Sigmoid colon (tissue), 7 donors: ENCODE results near the gene CALML6. TPM values are rescaled to one million over a fixed set of nuclear protein-coding genes. Genes with fewer than 3 reads are reported as not detected.

Experiments used
- DNase-seq: peaks from one replicate; pipeline ENCODE4 v3.0.0-alpha.2; 2019
- H3K27ac ChIP-seq, 4 donors: fragments of 200-600 bp; sonication (generic); one replicate each; pipeline ENCODE4 v1.5.1; 2016 to 2019; ENCODE audit warnings: mild to moderate bottlenecking in 1 of 4
- H3K27me3 ChIP-seq, 3 donors: fragments of 200-600 bp; sonication (generic); one replicate each; pipeline ENCODE4 v1.5.1; 2019; ENCODE audit warnings: mild to moderate bottlenecking in 1 of 3
- H3K36me3 ChIP-seq, 4 donors: fragments of 200-600 bp; sonication (generic); one replicate each; pipeline ENCODE4 v1.5.1; 2016 to 2019
- H3K4me1 ChIP-seq, 4 donors: fragments of 200-600 bp; sonication (generic); one replicate each; pipeline ENCODE4 v1.5.1; 2017 to 2019
- H3K4me3 ChIP-seq, 4 donors: fragments of 200-600 bp; sonication (generic); one replicate each; pipeline ENCODE4 v1.5.1; 2017 to 2019; ENCODE audit warnings: mild to moderate bottlenecking in 2 of 4, moderate library complexity in 1 of 4
- H3K9me3 ChIP-seq, 4 donors: fragments of 200-600 bp in 3 of 4; sonication (generic) in 3 of 4; one replicate each; pipeline versions ENCODE4 v1.5.1 to v1.6.1; 2013 to 2019
- CTCF ChIP-seq, 4 experiments: fragments of 450-650 bp in 3 of 4; fragments of 200-600 bp in 1 of 4; IDR thresholded peaks; one replicate each; pipeline ENCODE4 v1.5.1; 2016 to 2019; ENCODE audit warnings: antibody characterized with exemption in 4 of 4, mild to moderate bottlenecking in 3 of 4, moderate library complexity in 2 of 4
- EP300 ChIP-seq, 4 donors: sonication (generic); formaldehyde crosslinking; IDR thresholded peaks; one replicate each; pipeline ENCODE4 v1.6.1; 2017; ENCODE audit warnings: antibody characterized with exemption in 4 of 4
- POLR2A ChIP-seq, 2 donors: fragments of 450-650 bp; IDR thresholded peaks; one replicate each; pipeline ENCODE4 v1.6.1; 2016; ENCODE audit warnings: antibody characterized with exemption in 2 of 2, mild to moderate bottlenecking in 2 of 2, moderate library complexity in 2 of 2
- POLR2AphosphoS5 ChIP-seq, 4 donors: sonication (generic); formaldehyde crosslinking; IDR thresholded peaks; one replicate each; pipeline ENCODE4 v1.6.1; 2017; ENCODE audit warnings: antibody characterized with exemption in 4 of 4
- WGBS, 2 donors: extraction: QIAGEN DNeasy Blood & Tissue Kit; methylation state at CpG; one replicate each; pipeline ENCODE4 v1.1.7; 2013; 5-methylcytosine and 5-hydroxymethylcytosine counted together
- intact Hi-C: fragments of 100-400 bp; cut with DNase I; formaldehyde crosslinking; loops from one replicate; pipeline ENCODE4 v1.15.1; 2023
- polyA plus RNA-seq, 3 donors: library from polyadenylated mRNA; stranded (reverse); fragments of 200-250 nt; gene quantifications; one replicate each; pipeline ENCODE4 v1.2.3, GENCODE V29; 2013
- total RNA-seq, 4 donors: library from RNA; depleted of rRNA; stranded (reverse); fragments of >200 nt; gene quantifications; one replicate each; pipeline ENCODE4 v1.1.0, GENCODE V29; 2016
- donor health status: healthy with polysubstance abuse.
- donor health status: Bipolar disorder and iron deficiency.
- donor health status: healthy.

The CALML6 gene
- total and polyA plus RNA-seq, 7 donors, result 0.36 TPM; not detected in 5

DNA sequence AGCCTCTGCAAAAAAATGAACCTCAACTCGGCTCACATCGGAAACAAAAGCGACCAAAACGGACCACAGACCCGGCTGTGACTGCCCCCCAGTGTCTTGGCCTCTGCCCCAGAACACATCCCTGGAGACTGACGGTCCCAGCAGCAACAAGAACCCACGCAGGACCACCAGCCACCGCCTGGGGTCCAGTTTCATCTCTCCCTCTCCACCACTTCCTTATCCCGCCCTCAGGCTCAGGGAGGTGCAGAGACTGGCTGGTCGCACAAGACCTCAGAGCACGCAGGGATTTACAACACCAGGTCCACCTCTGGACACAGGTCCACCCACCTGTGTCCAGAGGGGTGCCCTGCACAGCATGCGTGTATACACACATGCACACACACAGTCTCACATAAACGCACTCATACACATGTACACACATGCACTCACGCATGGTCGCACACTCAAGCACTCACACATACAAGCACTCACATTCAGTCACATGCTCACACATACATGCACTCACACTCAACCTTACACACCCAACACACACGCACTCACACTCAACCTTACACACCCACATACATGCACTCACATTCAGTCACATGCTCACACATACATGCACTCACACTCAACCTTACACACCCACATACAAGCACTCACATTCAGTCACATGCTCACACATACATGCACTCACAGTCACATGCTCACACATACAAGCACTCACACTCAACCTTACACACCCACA lies 22.7 kb downstream of the CALML6 start:
- Histone ChIP-seq H3K4me1 (no peaks in the 10 kb centered on the region), H3K27ac (no peak overlapping the region), H3K4me3 (no peak overlapping the region), H3K27me3 (peaks cover 0 to 34% (median under 1%) of the 10 kb centered on the region in 3 donors), H3K36me3 (no peaks in the 10 kb centered on the region), H3K9me3 (no peaks in the 10 kb centered on the region)
- TF ChIP-seq EP300 (IDR thresholded peaks at IDR 0.05) (no peak), POLR2AphosphoS5 (IDR thresholded peaks at IDR 0.05) (no peak), POLR2A (IDR thresholded peaks at IDR 0.05) (no peak), CTCF (IDR thresholded peaks at IDR 0.05) (no peak)
- intact Hi-C loops, result no loop called here
- DNase-seq, result no peak
- 68 to 79% methylated on average over 16 of the region's 16 CpGs for WGBS, 2 donors

DNA sequence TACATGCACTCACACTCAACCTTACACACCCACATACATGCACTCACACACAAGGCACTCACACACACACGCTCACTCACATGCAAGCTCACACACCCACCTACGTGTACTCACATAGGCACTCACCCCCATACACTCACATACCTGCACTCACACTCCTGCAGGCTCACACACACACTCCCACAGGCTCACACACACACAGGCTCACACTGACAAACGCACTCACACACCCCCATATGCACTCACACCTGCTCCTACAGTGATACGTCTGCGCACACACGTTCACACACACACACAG lies 23.2 kb downstream of the CALML6 start:
- Histone ChIP-seq H3K4me1 (no peaks in the 10 kb centered on the region), H3K27me3 (peaks cover 0 to 39% (median 6%) of the 10 kb centered on the region in 3 donors), H3K4me3 (no peak overlapping the region), H3K27ac (no peak overlapping the region), H3K36me3 (no peaks in the 10 kb centered on the region), H3K9me3 (no peaks in the 10 kb centered on the region)
- intact Hi-C loops, result no loop called here
- no peak for DNase-seq
- TF ChIP-seq POLR2A (IDR thresholded peaks at IDR 0.05) (no peak), CTCF (IDR thresholded peaks at IDR 0.05) (no peak), POLR2AphosphoS5 (IDR thresholded peaks at IDR 0.05) (no peak), EP300 (IDR thresholded peaks at IDR 0.05) (no peak)
- WGBS, 2 donors, result 77% methylated on average over 6 of the region's 6 CpGs

DNA sequence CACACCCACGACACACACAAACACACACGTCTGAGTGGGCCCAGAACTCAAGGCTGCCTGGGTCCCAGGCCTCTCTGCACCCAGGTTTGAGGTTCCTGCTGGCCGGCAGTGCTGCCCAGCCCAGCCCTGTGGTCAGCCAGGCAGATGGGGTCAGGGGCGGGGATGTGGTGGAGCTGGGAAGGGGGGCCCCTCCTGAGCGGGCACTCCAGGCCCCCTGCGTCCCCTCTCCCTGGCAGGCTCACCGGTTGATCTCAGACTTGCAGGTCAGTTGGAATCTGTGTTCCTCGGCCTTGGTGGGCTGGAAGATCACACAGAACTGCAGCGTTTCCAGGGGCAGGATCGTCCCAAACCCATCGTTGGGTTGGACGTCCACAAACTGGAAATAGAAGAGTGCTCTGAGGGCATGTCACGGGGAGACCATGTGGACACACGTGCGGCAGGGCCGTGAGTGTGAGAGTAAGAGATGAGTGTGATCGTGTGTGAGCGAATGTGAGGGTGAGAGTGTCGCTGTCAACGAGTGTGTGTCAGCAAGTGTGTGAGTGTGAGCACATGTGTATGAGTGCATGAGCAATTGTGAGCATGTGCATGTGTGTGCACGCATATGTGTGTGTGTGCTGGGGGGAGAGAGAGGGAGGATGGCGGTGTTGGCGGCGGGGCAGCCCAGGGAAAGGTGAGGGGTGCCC lies 23.7 kb downstream of the CALML6 start:
- H3K9me3 ChIP-seq, result no peaks in the 10 kb centered on the region
- H3K4me3 ChIP-seq, result no peak overlapping the region
- H3K36me3 ChIP-seq, result no peaks in the 10 kb centered on the region
- H3K27ac ChIP-seq, result no peak overlapping the region
- peaks cover 0 to 1% (median under 1%) of the 10 kb centered on the region in 4 donors for H3K4me1 ChIP-seq
- TF ChIP-seq POLR2AphosphoS5 (IDR thresholded peaks at IDR 0.05) (no peak), POLR2A (IDR thresholded peaks at IDR 0.05) (no peak), EP300 (IDR thresholded peaks at IDR 0.05) (no peak), CTCF (IDR thresholded peaks at IDR 0.05) (no peak)
- no peak for DNase-seq
- intact Hi-C loops, result no loop called here
- H3K27me3 ChIP-seq, result peaks cover 0 to 39% (median 6%) of the 10 kb centered on the region in 3 donors
- WGBS, 2 donors, result 86 to 87% methylated on average over 24 of the region's 24 CpGs

- intact Hi-C loops, result loop anchor here (5.0 kb wide), 1 partner anchor 108 kb away; no protein-coding TSS in a partner anchor
- TF ChIP-seq CTCF (IDR thresholded peaks at IDR 0.05), result no peak
- TF ChIP-seq POLR2AphosphoS5 (IDR thresholded peaks at IDR 0.05), result no peak
- no peak for TF ChIP-seq EP300 (IDR thresholded peaks at IDR 0.05)
- TF ChIP-seq POLR2A (IDR thresholded peaks at IDR 0.05), result no peak
- Histone ChIP-seq H3K9me3 (no peaks in the 10 kb centered on the region), H3K36me3 (no peaks in the 10 kb centered on the region), H3K4me1 (peaks cover 0 to 8% (median 6%) of the 10 kb centered on the region in 4 donors), H3K27me3 (peaks cover 0 to 43% (median 9%) of the 10 kb centered on the region in 3 donors), H3K4me3 (no peak overlapping the region), H3K27ac (no peak overlapping the region)
- no peak for DNase-seq
- 89 to 91% methylated on average over 28 of the region's 28 CpGs for WGBS, 2 donors
Observed at GRCh38 chr1:1939296-1940122, 24.4 kb downstream of the CALML6 start.
